H1 (cell line): ENCODE data around the gene ASH1L. TPM values are rescaled to one million over a fixed set of nuclear protein-coding genes. Genes with fewer than 3 reads are reported as not detected.

ENCODE experiments used
- CTCF ChIA-PET: fragments of 300-600 bp; sonication (Branson Sonifier 250); formaldehyde crosslinking; loops from one replicate; lab custom pipeline; 2021; ENCODE audit not compliant: partially characterized antibody; lab: Charles Lee
- POLR2A ChIA-PET: fragments of 300-600 bp; sonication (Branson Sonifier 250); formaldehyde crosslinking; loops from one replicate; lab custom pipeline; 2021; ENCODE audit warnings: inconsistent platforms; ENCODE audit not compliant: partially characterized antibody; lab: Charles Lee
- DNase-seq, 2 experiments: peaks; one replicate each; pipeline versions ENCODE4 v3.0.0 to v3.0.0-alpha.2; 2010 to 2022; ENCODE audit warnings: low spot score in 2 of 2, low read depth in 1 of 2, mixed read lengths in 1 of 2
- FAIRE-seq: peaks from 2 replicates; lab custom pipeline; 2011; peaks lifted over from hg19 to GRCh38; lab: Jason Lieb, UNC
- H2AFZ ChIP-seq: 2 replicates; pipeline ENCODE4 v1.8.1; 2012; ENCODE audit warnings: low read length, inconsistent platforms
- H2AK5ac ChIP-seq: 2 replicates; pipeline ENCODE4 v1.6.1; 2013; ENCODE audit warnings: low read depth, low read length
- H2BK120ac ChIP-seq: replicated peaks from 2 replicates; pipeline ENCODE3; 2013; ENCODE audit warnings: low read depth, low read length, inconsistent platforms
- H2BK12ac ChIP-seq: 2 replicates; pipeline ENCODE4 v1.6.1; 2013; ENCODE audit warnings: low read depth, low read length
- H2BK15ac ChIP-seq: 2 replicates; pipeline ENCODE4 v1.6.1; 2013; ENCODE audit warnings: low read length
- H2BK20ac ChIP-seq: 2 replicates; pipeline ENCODE4 v1.6.1; 2013; ENCODE audit warnings: low read length
- H2BK5ac ChIP-seq: 2 replicates; pipeline ENCODE4 v1.6.1; 2013; ENCODE audit warnings: low read depth, low read length
- H3K14ac ChIP-seq: 2 replicates; pipeline ENCODE4 v1.6.1; 2013; ENCODE audit warnings: inconsistent platforms; ENCODE audit not compliant: insufficient read length
- H3K18ac ChIP-seq: 2 replicates; pipeline ENCODE4 v1.6.1; 2013; ENCODE audit warnings: low read length; ENCODE audit errors: extremely low read depth
- H3K23ac ChIP-seq: 2 replicates; pipeline ENCODE4 v1.6.1; 2013; ENCODE audit warnings: inconsistent platforms; ENCODE audit not compliant: insufficient read length
- H3K23me2 ChIP-seq: 2 replicates; pipeline ENCODE4 v1.6.1; 2013; ENCODE audit warnings: low read depth, low read length
- H3K27ac ChIP-seq: 2 replicates; pipeline ENCODE4 v1.6.1; 2011; ENCODE audit warnings: low read depth, low read length, inconsistent platforms
- H3K27me3 ChIP-seq, 4 experiments: replicated peaks in 1 of 4; 1 replicate in 1 of 4; 2 replicates in 3 of 4; pipeline versions ENCODE4 v1.6.1 to v1.8.1; 2011 to 2013; ENCODE audit warnings: low read length in 3 of 4, mild to moderate bottlenecking in 3 of 4, inconsistent platforms in 2 of 4, mixed read lengths in 2 of 4, moderate library complexity in 1 of 4; ENCODE audit not compliant: control insufficient read depth in 3 of 4, insufficient read depth in 3 of 4; ENCODE audit errors: extremely low read depth in 1 of 4
- H3K36me3 ChIP-seq, 4 experiments: 2 replicates each; pipeline versions ENCODE4 v1.6.1 to v1.8.1; 2011 to 2013; ENCODE audit warnings: mild to moderate bottlenecking in 4 of 4, low read length in 3 of 4, moderate library complexity in 2 of 4, control low read depth in 1 of 4, inconsistent platforms in 1 of 4; ENCODE audit not compliant: insufficient read depth in 4 of 4, control insufficient read depth in 2 of 4
- H3K4ac ChIP-seq: replicated peaks from 2 replicates; pipeline ENCODE3; 2013; ENCODE audit warnings: low read length, low read depth, mixed read lengths, inconsistent platforms; ENCODE audit not compliant: insufficient read length
- H3K4me1 ChIP-seq, 4 experiments: replicated peaks in 1 of 4; 1 replicate in 1 of 4; 2 replicates in 3 of 4; pipeline versions ENCODE4 v1.6.1 to v1.8.1; 2011 to 2013; ENCODE audit warnings: low read length in 3 of 4, inconsistent platforms in 2 of 4, mixed read lengths in 1 of 4; ENCODE audit not compliant: insufficient read depth in 4 of 4, control insufficient read depth in 3 of 4
- H3K4me2 ChIP-seq, 2 experiments: 2 replicates each; pipeline versions ENCODE4 v1.6.1 to v1.8.1; 2011 to 2013; ENCODE audit warnings: low read depth in 2 of 2, low read length in 2 of 2, control low read depth in 1 of 2, inconsistent platforms in 1 of 2, mild to moderate bottlenecking in 1 of 2; ENCODE audit not compliant: insufficient read depth in 1 of 2
- H3K4me3 ChIP-seq, 4 experiments: fragments of 200-600, 300-600 bp in 1 of 4; sonication (generic), shearing (Covaris generic), sonication (Bioruptor Twin) in 1 of 4; 2 replicates each; pipeline versions ENCODE4 v1.5.1 to v1.8.1; 2011 to 2016; ENCODE audit warnings: low read length in 4 of 4, low read depth in 3 of 4, control low read depth in 2 of 4, inconsistent platforms in 2 of 4, mild to moderate bottlenecking in 2 of 4, mixed read lengths in 1 of 4, moderate library complexity in 1 of 4; ENCODE audit not compliant: insufficient read depth in 2 of 4; ENCODE audit errors: extremely low read depth in 1 of 4
- H3K56ac ChIP-seq: replicated peaks from 2 replicates; pipeline ENCODE3; 2013; ENCODE audit warnings: low read depth, mild to moderate bottlenecking, mixed read lengths, low read length, inconsistent platforms; ENCODE audit not compliant: insufficient read length
- H3K79me1 ChIP-seq: 2 replicates; pipeline ENCODE4 v1.6.1; 2013; ENCODE audit warnings: low read depth, low read length, control low read depth
- H3K79me2 ChIP-seq, 2 experiments: 2 replicates each; pipeline versions ENCODE4 v1.6.1 to v1.8.1; 2012 to 2013; ENCODE audit warnings: low read length in 2 of 2, mild to moderate bottlenecking in 2 of 2, inconsistent platforms in 1 of 2; ENCODE audit not compliant: insufficient read depth in 2 of 2, control insufficient read depth in 1 of 2
- H3K9ac ChIP-seq, 4 experiments: replicated peaks in 1 of 4; 1 replicate in 1 of 4; 2 replicates in 3 of 4; pipeline versions ENCODE4 v1.6.1 to v1.8.1; 2011 to 2013; ENCODE audit warnings: low read depth in 3 of 4, low read length in 3 of 4, control low read depth in 2 of 4, mild to moderate bottlenecking in 2 of 4, moderate library complexity in 2 of 4, inconsistent platforms in 1 of 4; ENCODE audit errors: extremely low read depth in 1 of 4
- H3K9me3 ChIP-seq, 2 experiments: 2 replicates each; pipeline versions ENCODE4 v1.6.1 to v1.8.1; 2012 to 2013; ENCODE audit warnings: mild to moderate bottlenecking in 2 of 2, moderate library complexity in 2 of 2, control low read depth in 1 of 2, inconsistent platforms in 1 of 2, low read depth in 1 of 2, low read length in 1 of 2, mixed read lengths in 1 of 2; ENCODE audit not compliant: insufficient read depth in 2 of 2
- H4K20me1 ChIP-seq, 2 experiments: replicated peaks in 1 of 2; 2 replicates each; pipeline versions ENCODE3 to v1.8.1; 2011 to 2013; ENCODE audit warnings: inconsistent platforms in 2 of 2, low read length in 2 of 2, mild to moderate bottlenecking in 1 of 2; ENCODE audit not compliant: insufficient read depth in 2 of 2, control insufficient read depth in 1 of 2
- H4K5ac ChIP-seq: 2 replicates; pipeline ENCODE4 v1.6.1; 2013; ENCODE audit warnings: low read length, low read depth, mixed read lengths, inconsistent platforms; ENCODE audit not compliant: insufficient read length
- H4K8ac ChIP-seq: 2 replicates; pipeline ENCODE4 v1.8.0; 2013; ENCODE audit warnings: mild to moderate bottlenecking, moderate library complexity, low read length, inconsistent platforms; ENCODE audit not compliant: insufficient read depth; ENCODE audit errors: extremely low read depth
- H4K91ac ChIP-seq: replicated peaks from 2 replicates; pipeline ENCODE3; 2013; ENCODE audit warnings: low read length, mixed read lengths, inconsistent platforms; ENCODE audit not compliant: insufficient read length
- ASH2L ChIP-seq: fragments of 200-600, 300-600 bp; sonication (generic); IDR thresholded peaks from one replicate; pipeline ENCODE4 v1.7.1; 2017; ENCODE audit warnings: low read length
- CTCF ChIP-seq, 3 experiments: IDR thresholded peaks; 1 replicate in 2 of 3; 2 replicates in 1 of 3; pipeline versions ENCODE4 v1.5.1 to v1.6.1; 2011; ENCODE audit warnings: low read length in 3 of 3, mild to moderate bottlenecking in 3 of 3, inconsistent platforms in 2 of 3, low read depth in 1 of 3, moderate library complexity in 1 of 3; ENCODE audit not compliant: insufficient read depth in 1 of 3; ENCODE audit errors: control extremely low read depth in 1 of 3
- MAX ChIP-seq: IDR thresholded peaks from 2 replicates; pipeline ENCODE4 v1.6.1; 2012; ENCODE audit warnings: inconsistent platforms
- POLR2A ChIP-seq, 2 experiments: IDR thresholded peaks; 1 replicate in 1 of 2; 2 replicates in 1 of 2; pipeline ENCODE4 v1.6.1; 2011; ENCODE audit warnings: low read depth in 2 of 2, low read length in 2 of 2, mild to moderate bottlenecking in 2 of 2; ENCODE audit errors: control extremely low read depth in 1 of 2
- RXRA ChIP-seq: IDR thresholded peaks from 2 replicates; pipeline ENCODE4 v1.6.1; 2011; ENCODE audit warnings: low read depth, mild to moderate bottlenecking, low read length, moderate library complexity; ENCODE audit not compliant: insufficient read depth
- TAF1 ChIP-seq: IDR thresholded peaks from 2 replicates; pipeline ENCODE4 v1.6.1; 2011; ENCODE audit warnings: mild to moderate bottlenecking, low read depth, low read length
- WGBS, 2 experiments: shearing (Covaris generic) in 1 of 2; methylation state at CpG; one replicate each; pipeline versions ENCODE4 v1.1.6 to v1.1.7; 2013 to 2015; ENCODE audit warnings: low lambda C conversion rate in 2 of 2, mixed read lengths in 2 of 2, inconsistent platforms in 1 of 2, low coverage in 1 of 2, missing lambda C conversion rate in 1 of 2; ENCODE audit not compliant: insufficient replicate concordance in 2 of 2, insufficient coverage in 1 of 2, insufficient read length in 1 of 2; ENCODE audit errors: extremely low coverage in 1 of 2, missing lambda C conversion rate in 1 of 2; 5-methylcytosine and 5-hydroxymethylcytosine counted together
- long read RNA-seq, 2 experiments: library from RNA in 1 of 2; library from capped mRNA in 1 of 2; stranded (forward); transcript quantifications; one replicate each; pipeline ENCODE4 v2.0.0, GENCODE V29; 2021; ENCODE audit warnings: inconsistent platforms in 1 of 2
- polyA minus RNA-seq, 3 experiments: library from RNA; depleted of rRNA, polyadenylated mRNA; stranded (reverse); fragments of >200 nt; gene quantifications; 1 replicate in 2 of 3; 2 replicates in 1 of 3; pipeline ENCODE4 v1.2.3, GENCODE V29; 2011
- polyA plus RNA-seq, 7 experiments: library from polyadenylated mRNA; depleted of rRNA in 3 of 7; stranded (reverse) in 5 of 7; unstranded in 2 of 7; fragments of >200 nt in 5 of 7; fragments of 200-250 nt in 2 of 7; gene quantifications; 1 replicate in 5 of 7; 2 replicates in 1 of 7; 4 replicates in 1 of 7; pipeline versions ENCODE4 v1.2.1 to v1.2.3, GENCODE V29; 2011 to 2013; ENCODE audit warnings: missing spikeins in 2 of 7, mixed read lengths in 2 of 7
- total RNA-seq: library from RNA; stranded (reverse); fragmentation: NEBNext Ultra II Directional; extraction: Animal tissue kit (Norgen Biotek cat#: 25700); gene quantifications from 2 replicates; pipeline ENCODE4 v1.2.1, GENCODE V29; 2021

The ASH1L gene
- total RNA-seq (22.4 and 27.6 TPM in 2 replicates), polyA plus RNA-seq (2011; rRNA removed) (7.5 and 8.1 TPM in 2 replicates), polyA minus RNA-seq (2011; rRNA and poly(A)+ RNA removed) (39.4 and 39.8 TPM in 2 replicates)
- polyA plus RNA-seq (2011; cell fraction: cytosol; rRNA removed) = 10.4 TPM
- polyA plus RNA-seq (2011; cell fraction: nucleus; rRNA removed) = 17.7 TPM
- polyA plus RNA-seq (2012, experiment 1 of 2) = 6.6 to 11.1 TPM (median 9.0 TPM) in 4 replicates
- 0.75 TPM for polyA plus RNA-seq (2012, experiment 2 of 2)
- polyA plus RNA-seq (2013, experiment 1 of 2) = 7.8 TPM
- polyA plus RNA-seq (2013, experiment 2 of 2) = 6.6 TPM
- 13.4 TPM for polyA minus RNA-seq (2011; cell fraction: cytosol; rRNA and poly(A)+ RNA removed)
- polyA minus RNA-seq (2011; cell fraction: nucleus; rRNA and poly(A)+ RNA removed) = 64.5 TPM
- long read RNA-seq, experiment 1, partial matches to known transcripts = 0 of 5 reads
- long read RNA-seq, experiment 1, other reads (novel, unspliced or antisense) = 5 of 5 reads
- long read RNA-seq, experiment 2, partial matches to known transcripts = 1 of 8 reads
- long read RNA-seq, experiment 2, other reads (novel, unspliced or antisense) = 7 of 8 reads

- H2AFZ ChIP-seq = peak within 1 kb of the TSS; percentile 93; the same call in 1 of the 2 replicates
- TF ChIP-seq CTCF (IDR thresholded peaks at IDR 0.05; ENCODE audit: control extremely low read depth in 1 of 3, insufficient read depth in 1 of 3, low read depth in 1 of 3, low read length in 3 of 3) = no peak
- peak; percentile 13; the same call in 1 of the 2 replicates for TF ChIP-seq MAX
- peak; percentile 89 to 90 for TF ChIP-seq POLR2A (IDR thresholded peaks at IDR 0.05; ENCODE audit: control extremely low read depth in 1 of 2, low read depth in 2 of 2, low read length in 2 of 2)
- no peak for TF ChIP-seq RXRA
- peak; percentile 95 for TF ChIP-seq TAF1
- TF ChIP-seq ASH2L = peak; percentile 21
Observed at GRCh38 chr1:155562581-155563376, at the start of gene ASH1L. ASH1L (minus strand) TSS chr1:155562803; CDS start chr1:155521519, 41,284 bp downstream.

More at GRCh38 chr1:155562581-155563376, at the start of gene ASH1L:
- 2% methylated on average over 41 of the region's 87 CpGs; no CpG with 5 or more reads in 1 of the 2 experiments for WGBS, 2 experiments
- peak within 1 kb of the TSS; percentile 100 for H3K18ac ChIP-seq
- POLR2A ChIA-PET = interaction anchor here (0.6 to 1.5 kb wide), 13 partner anchors 8 to 275 kb away, joined by 3 to 10 read pairs (median 3); no protein-coding TSS in a partner anchor
- H2BK12ac ChIP-seq = peak within 1 kb of the TSS; percentile 84
- no peaks in the 10 kb centered on the region for H3K79me1 ChIP-seq
- no peak within 1 kb of the TSS for H3K23ac ChIP-seq
- no peak within 1 kb of the TSS for H3K14ac ChIP-seq
- no peaks in the 10 kb centered on the region; the same call in 1 of the 2 replicates for H3K23me2 ChIP-seq
- peak within 1 kb of the TSS; percentile 92 to 98 (median 92) for H3K4me3 ChIP-seq
- H3K4me1 ChIP-seq = peaks cover 0 to 4% (median 0%) of the 10 kb centered on the region in 4 experiments; a peak in 2 of 7 replicates
- H3K4ac ChIP-seq = no peak within 1 kb of the TSS
- peak within 1 kb of the TSS; percentile 99 for H3K56ac ChIP-seq
- peak; percentile 54 to 92 for DNase-seq
- no peak within 1 kb of the TSS for H2AK5ac ChIP-seq
- peak within 1 kb of the TSS; percentile 99 for H4K5ac ChIP-seq
- H2BK120ac ChIP-seq = no peak within 1 kb of the TSS
- H4K20me1 ChIP-seq = peaks cover 0 to 3% of the 10 kb centered on the region in 2 experiments
- H4K8ac ChIP-seq = peak within 1 kb of the TSS; percentile 99
- peak within 1 kb of the TSS; percentile 97 to 99 (median 98) for H3K9ac ChIP-seq
- H3K36me3 ChIP-seq = peaks cover 0 to 3% (median 3%) of the 10 kb centered on the region in 4 experiments; a peak in 1 of 8 replicates
- 0 out of 2 replicates have a peak within 1 kb of the TSS, but pooled peaks have one; percentile 95 for H2BK15ac ChIP-seq
- peak within 1 kb of the TSS; percentile 98 for H3K27ac ChIP-seq
- CTCF ChIA-PET = interaction anchor here (1.0 to 1.1 kb wide), 2 partner anchors 58 to 312 kb away, joined by 3 to 5 read pairs; no protein-coding TSS in a partner anchor
- FAIRE-seq = no peak
- H3K9me3 ChIP-seq = no peaks in the 10 kb centered on the region
- no peak within 1 kb of the TSS for H2BK20ac ChIP-seq
- peak within 1 kb of the TSS; percentile 100 for H2BK5ac ChIP-seq
- H4K91ac ChIP-seq = peak within 1 kb of the TSS; percentile 99
- no peaks in the 10 kb centered on the region for H3K27me3 ChIP-seq
- peak within 1 kb of the TSS; percentile 56 to 67 for H3K4me2 ChIP-seq
- peaks cover 19 to 73% of the 10 kb centered on the region in 2 experiments for H3K79me2 ChIP-seq
